HCEC 1CT (cell line): ENCODE results near the gene SMS.
"Not testable (repeated sequence)": the region's sequence is repeated elsewhere in the genome, so short reads cannot be mapped to it uniquely, and the experiment has no call there.

Experiments used
- DNase-seq: peaks from one replicate; pipeline ENCODE4 v3.0.0-alpha.2; 2017

SMS gene

GRCh38 chrX:21940356-21940829 lies at the start of gene SMS:
Gene SMS, plus strand, starts transcription at chrX:21940709. Its CDS starts 116 bp downstream, at chrX:21940825.
- peak; percentile 71 for DNase-seq

GRCh38 chrX:21905313-21905712 lies 35.2 kb upstream of the SMS start:
- no peak for DNase-seq

GRCh38 chrX:21905953-21906352 lies 34.6 kb upstream of the SMS start:
- no peak for DNase-seq

- peak; percentile 4 for DNase-seq
Measured at GRCh38 chrX:21907260-21907659, 33.2 kb upstream of the SMS start.

- DNase-seq: no peak
Measured at GRCh38 chrX:21911481-21911880, 29.0 kb upstream of the SMS start.

- no peak for DNase-seq
Measured at GRCh38 chrX:21912220-21912619, 28.3 kb upstream of the SMS start.

GRCh38 chrX:21912989-21913388 lies 27.5 kb upstream of the SMS start:
- no peak for DNase-seq

GRCh38 chrX:21926116-21926515 lies 14.4 kb upstream of the SMS start:
- DNase-seq: peak; percentile 23

GRCh38 chrX:21926527-21927278 lies 13.8 kb upstream of the SMS start:
- DNase-seq: peak; percentile 91

- no peak for DNase-seq
Measured at GRCh38 chrX:21929209-21929608, 11.3 kb upstream of the SMS start.

GRCh38 chrX:21930986-21931385 lies 9.5 kb upstream of the SMS start:
- DNase-seq: no peak

- DNase-seq: peak; percentile 89
Measured at GRCh38 chrX:21932292-21933002, 8.1 kb upstream of the SMS start.

GRCh38 chrX:21933077-21933476 lies 7.4 kb upstream of the SMS start:
- no peak for DNase-seq

GRCh38 chrX:21934414-21934813 lies 6.1 kb upstream of the SMS start:
- DNase-seq: peak; percentile 13

GRCh38 chrX:21939906-21940305 lies 603 bp upstream of the SMS start:
- no peak for DNase-seq

GRCh38 chrX:21943460-21944135 lies 3.1 kb downstream of the SMS start:
- peak; percentile 92 for DNase-seq

GRCh38 chrX:21944136-21944615 lies 3.7 kb downstream of the SMS start:
- no peak for DNase-seq

GRCh38 chrX:21946925-21947641 lies 6.6 kb downstream of the SMS start:
- DNase-seq: peak; percentile 31

- no peak for DNase-seq
Measured at GRCh38 chrX:21947671-21948070, 7.2 kb downstream of the SMS start.

GRCh38 chrX:21948897-21949578 lies 8.5 kb downstream of the SMS start:
- DNase-seq: no peak

- no peak for DNase-seq
Measured at GRCh38 chrX:21949689-21950088, 9.2 kb downstream of the SMS start.

GRCh38 chrX:21950557-21950956 lies 10.0 kb downstream of the SMS start:
- DNase-seq: not testable (repeated sequence)
